ENCODE results near the gene CARNS1. TPM values are rescaled to one million over a fixed set of nuclear protein-coding genes. Genes with fewer than 3 reads are reported as not detected.

CARNS1 gene
- total and polyA plus RNA-seq, 9 of the 15 experiments (the other 6 are each of a cell fraction or from before 2014, with no cell fraction given): 0.01 to 0.18 (median 0.06) TPM; not detected in 3

GRCh38 chr11:67371189-67371910 lies 44.1 kb upstream of the CARNS1 start (continued):
- no peak for TF ChIP-seq ZNF347 (CRISPR knock-in tag; IDR thresholded peaks at IDR 0.05; ENCODE audit: low read depth)
- TF ChIP-seq VEZF1 (CRISPR knock-in tag; IDR thresholded peaks at IDR 0.05): peak; percentile 78
- no peak for TF ChIP-seq ZC3H11A (IDR thresholded peaks at IDR 0.05; ENCODE audit: low read depth, low read length)
- TF ChIP-seq RERE (CRISPR knock-in tag; IDR thresholded peaks at IDR 0.05; ENCODE audit: borderline replicate concordance): no peak
- no peak for TF ChIP-seq SAFB2 (IDR thresholded peaks at IDR 0.05; ENCODE audit: borderline replicate concordance, low read depth, low read length, severe bottlenecking)
- TF ChIP-seq DDX20 (tag; IDR thresholded peaks at IDR 0.05; ENCODE audit: low read depth): no peak
- no peak for TF ChIP-seq HNRNPK (IDR thresholded peaks at IDR 0.05; ENCODE audit: low read depth, low read length, poor library complexity, severe bottlenecking)
- no peak for TF ChIP-seq AFF4 (CRISPR knock-in tag; IDR thresholded peaks at IDR 0.05)
- TF ChIP-seq SMC3 (conservative IDR thresholded peaks at IDR 0.05; ENCODE audit: insufficient read depth, low read depth, low read length): 0 out of 2 replicates have a peak, but pooled peaks have one; percentile 10
- TF ChIP-seq KDM2B (CRISPR knock-in tag; IDR thresholded peaks at IDR 0.05): no peak
- no peak for TF ChIP-seq PRPF4 (IDR thresholded peaks at IDR 0.05; ENCODE audit: insufficient read depth, low read depth, low read length, poor library complexity, severe bottlenecking)
- no peak for TF ChIP-seq MYNN (IDR thresholded peaks at IDR 0.05)
- no peak for TF ChIP-seq MYNN (CRISPR knock-in tag; IDR thresholded peaks at IDR 0.05)

All from K562 (cell line).